ENCODE results near the gene PRKCB.

PRKCB gene

GRCh38 chr16:24051125-24051524 is 215.3 kb downstream of the PRKCB start:
- H3K4me3 ChIP-seq (ENCODE audit: low read depth, low read length): no peak overlapping the region
- TF ChIP-seq CTCF (IDR thresholded peaks at IDR 0.05; ENCODE audit: insufficient read depth, low read depth, low read length, missing control alignments): no peak
- DNase-seq (ENCODE audit: low read depth): no peak

- TF ChIP-seq CTCF (IDR thresholded peaks at IDR 0.05; ENCODE audit: insufficient read depth, low read depth, low read length, missing control alignments): no peak
- H3K4me3 ChIP-seq (ENCODE audit: low read depth, low read length): no peak overlapping the region
- no peak for DNase-seq (ENCODE audit: low read depth)
Observed at GRCh38 chr16:24052329-24053098, 216.7 kb downstream of the PRKCB start.

GRCh38 chr16:24053099-24053946 is 217.5 kb downstream of the PRKCB start:
- DNase-seq (ENCODE audit: low read depth): no peak
- no peak overlapping the region for H3K4me3 ChIP-seq (ENCODE audit: low read depth, low read length)
- no peak for TF ChIP-seq CTCF (IDR thresholded peaks at IDR 0.05; ENCODE audit: insufficient read depth, low read depth, low read length, missing control alignments)

GRCh38 chr16:24054741-24055491 is 219.1 kb downstream of the PRKCB start:
- H3K4me3 ChIP-seq (ENCODE audit: low read depth, low read length): no peak overlapping the region
- DNase-seq (ENCODE audit: low read depth): no peak
- TF ChIP-seq CTCF (IDR thresholded peaks at IDR 0.05; ENCODE audit: insufficient read depth, low read depth, low read length, missing control alignments): no peak

- no peak for DNase-seq (ENCODE audit: low read depth)
- H3K4me3 ChIP-seq (ENCODE audit: low read depth, low read length): no peak overlapping the region
- no peak for TF ChIP-seq CTCF (IDR thresholded peaks at IDR 0.05; ENCODE audit: insufficient read depth, low read depth, low read length, missing control alignments)
Observed at GRCh38 chr16:24062270-24062817, 226.6 kb downstream of the PRKCB start.

DNA sequence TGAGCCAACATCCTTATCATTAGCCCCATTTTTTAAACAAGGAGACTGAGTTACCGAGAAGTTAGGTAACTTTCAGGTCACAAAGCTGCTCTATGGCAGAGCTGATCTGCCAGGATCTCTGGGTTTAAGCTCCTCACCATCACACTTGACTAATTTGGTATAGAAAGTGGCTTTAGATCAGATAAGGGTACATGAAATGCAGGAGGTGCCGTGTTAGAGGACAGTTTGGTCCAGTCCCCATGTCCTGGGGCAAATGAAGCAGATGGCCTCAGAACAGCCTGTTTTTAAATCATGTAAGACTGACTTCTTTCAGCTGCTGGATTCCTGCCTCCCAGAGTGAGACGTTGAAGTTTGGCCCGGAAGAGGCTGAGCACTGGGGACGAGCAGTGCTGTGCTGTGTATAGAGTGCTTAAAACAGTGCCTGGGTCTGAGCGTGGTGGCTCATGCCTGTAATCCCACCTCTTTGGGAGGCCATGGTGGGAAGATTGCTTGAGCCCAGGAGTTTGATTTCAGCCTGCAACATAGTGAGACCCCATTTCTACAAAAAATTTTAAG is 233.3 kb downstream of the PRKCB start:
- no peak for DNase-seq (ENCODE audit: low read depth)
- H3K4me3 ChIP-seq (ENCODE audit: low read depth, low read length): no peak overlapping the region
- no peak for TF ChIP-seq CTCF (IDR thresholded peaks at IDR 0.05; ENCODE audit: insufficient read depth, low read depth, low read length, missing control alignments)
